HG02623 (cell line): ENCODE results near the gene COL4A5.

Experiments used
- ATAC-seq: cut with Tn5 transposase; IDR thresholded peaks from one replicate; pipeline ENCODE4 v1.9.1; 2021; ENCODE audit warnings: moderate library complexity; ENCODE audit not compliant: unreplicated experiment

The COL4A5 gene

GRCh38 chrX:108640817-108641216 lies 201.2 kb downstream of the COL4A5 start:
- no peak for ATAC-seq

DNA sequence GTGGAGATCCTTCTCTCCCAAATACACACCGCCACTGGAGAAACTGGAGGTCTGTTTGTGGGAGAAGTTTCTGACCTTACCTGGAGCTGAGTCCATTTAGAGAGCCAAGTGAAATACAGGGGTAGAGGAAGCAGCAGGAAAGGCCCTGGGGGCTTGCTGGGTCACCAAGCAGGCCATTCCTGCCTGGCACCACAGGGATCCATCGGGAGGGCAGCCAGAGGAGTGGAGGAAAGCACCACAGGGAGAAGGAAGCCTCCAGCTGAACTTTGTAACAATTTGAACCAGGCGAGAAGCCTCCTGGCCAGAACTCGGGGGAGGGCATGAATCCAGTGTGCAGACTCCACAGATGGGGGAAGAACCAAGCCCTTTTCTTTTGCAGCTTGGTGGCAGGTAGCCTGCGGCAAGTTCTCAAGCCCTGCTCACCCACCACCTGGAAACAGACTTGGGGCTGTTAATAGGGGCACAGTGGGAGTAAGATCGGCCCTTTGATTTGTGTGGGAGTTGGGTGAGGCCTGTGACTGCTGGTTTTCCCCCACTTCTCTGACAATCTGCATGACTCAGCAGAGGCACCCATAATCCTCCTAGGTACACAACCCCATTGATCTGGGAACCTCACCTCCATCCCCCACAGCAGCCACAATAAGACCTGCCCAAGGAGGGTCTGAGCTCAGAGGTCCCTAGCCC lies 202.1 kb downstream of the COL4A5 start:
- no peak for ATAC-seq

GRCh38 chrX:108642273-108642628 lies 202.6 kb downstream of the COL4A5 start:
- no peak for ATAC-seq

GRCh38 chrX:108664701-108665100 lies 225.1 kb downstream of the COL4A5 start:
- no peak for ATAC-seq

- no peak for ATAC-seq
Measured at GRCh38 chrX:108666101-108666500, 226.5 kb downstream of the COL4A5 start.

DNA sequence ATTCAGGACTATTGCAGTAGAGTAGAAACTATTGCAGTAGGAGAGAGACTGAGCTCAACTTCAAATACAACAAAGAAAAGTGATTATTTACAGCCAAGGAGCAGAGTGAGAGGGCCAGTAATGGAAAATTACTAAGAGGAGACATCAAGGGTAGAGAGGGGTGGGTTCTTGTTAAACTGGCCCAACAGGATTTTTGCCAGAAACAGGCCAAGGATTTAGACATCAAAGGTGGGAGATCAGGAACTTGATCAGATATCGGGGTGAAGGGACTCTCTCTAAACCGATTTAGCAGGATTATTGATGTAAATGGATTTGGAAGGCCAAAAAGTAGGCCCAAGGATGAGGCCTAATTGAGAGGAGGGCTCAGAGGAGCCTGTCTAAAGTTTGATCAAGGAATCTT lies 231.9 kb downstream of the COL4A5 start:
- ATAC-seq = no peak

GRCh38 chrX:108696690-108697089 lies 257.1 kb downstream of the COL4A5 start:
- no peak for ATAC-seq

DNA sequence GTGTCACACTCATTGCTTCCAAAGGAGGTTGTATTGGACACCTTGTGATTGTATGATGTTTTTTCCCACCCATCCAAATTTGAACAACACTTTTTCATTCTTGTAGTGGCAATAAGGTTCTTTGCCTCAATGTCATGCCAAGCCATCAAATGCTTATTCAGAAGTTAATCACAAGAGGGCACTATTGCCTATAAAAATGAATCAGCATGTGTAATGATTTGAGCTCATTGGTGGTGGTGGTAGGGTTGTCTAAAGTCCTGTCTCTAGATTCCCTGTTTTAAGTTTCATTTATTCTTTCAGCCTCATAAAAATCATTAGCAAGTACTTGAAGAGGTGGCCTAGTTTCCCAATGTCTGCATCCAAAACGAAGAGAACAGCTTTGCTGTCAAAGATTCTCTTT lies 259.7 kb downstream of the COL4A5 start:
- ATAC-seq = peak; percentile 55

GRCh38 chrX:108701633-108702032 lies 262.0 kb downstream of the COL4A5 start:
- ATAC-seq = no peak

- no peak for ATAC-seq
Measured at GRCh38 chrX:108702530-108702929, 262.9 kb downstream of the COL4A5 start.

GRCh38 chrX:108704839-108705238 lies 265.2 kb downstream of the COL4A5 start:
- ATAC-seq = no peak

DNA sequence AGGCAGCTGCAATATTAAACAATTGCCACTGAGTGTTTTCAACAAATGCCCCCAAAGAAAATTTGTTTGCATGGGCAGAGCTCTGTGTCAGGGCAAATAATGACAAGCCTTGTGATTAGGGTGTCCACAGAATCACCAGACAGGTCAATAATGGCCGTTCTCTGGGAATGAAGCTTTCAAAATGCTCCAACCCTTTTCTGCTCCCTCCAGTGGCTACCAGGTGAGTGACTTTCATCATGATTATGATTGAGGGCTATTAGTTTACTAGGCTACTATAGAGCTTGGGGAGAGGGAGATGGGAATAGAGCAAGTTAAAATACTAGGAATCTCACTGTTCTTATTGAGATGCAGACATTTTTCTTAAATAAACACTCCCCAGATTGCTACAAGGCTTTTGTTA lies 273.2 kb downstream of the COL4A5 start:
- ATAC-seq = no peak

DNA sequence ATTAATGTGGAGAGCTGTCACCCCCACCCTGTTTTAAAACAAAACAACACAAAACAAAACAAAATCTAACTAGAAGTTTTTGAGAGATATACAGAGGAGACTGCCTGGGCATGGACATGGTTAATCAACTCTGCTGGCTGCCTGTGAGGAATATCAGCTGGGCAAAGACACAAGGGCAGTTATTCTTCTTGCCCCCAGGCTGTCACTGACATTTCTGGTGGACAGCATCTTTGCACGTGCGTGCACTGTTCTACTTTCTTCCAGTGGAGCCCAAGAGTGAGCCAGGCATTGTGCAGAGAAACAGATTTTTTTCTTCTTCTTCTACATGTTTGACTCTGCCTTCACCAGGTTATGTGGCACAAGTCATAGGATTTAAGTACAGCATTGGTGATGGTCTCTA lies 282.9 kb downstream of the COL4A5 start:
- no peak for ATAC-seq

GRCh38 chrX:108726748-108727147 lies 287.1 kb downstream of the COL4A5 start:
- no peak for ATAC-seq

DNA sequence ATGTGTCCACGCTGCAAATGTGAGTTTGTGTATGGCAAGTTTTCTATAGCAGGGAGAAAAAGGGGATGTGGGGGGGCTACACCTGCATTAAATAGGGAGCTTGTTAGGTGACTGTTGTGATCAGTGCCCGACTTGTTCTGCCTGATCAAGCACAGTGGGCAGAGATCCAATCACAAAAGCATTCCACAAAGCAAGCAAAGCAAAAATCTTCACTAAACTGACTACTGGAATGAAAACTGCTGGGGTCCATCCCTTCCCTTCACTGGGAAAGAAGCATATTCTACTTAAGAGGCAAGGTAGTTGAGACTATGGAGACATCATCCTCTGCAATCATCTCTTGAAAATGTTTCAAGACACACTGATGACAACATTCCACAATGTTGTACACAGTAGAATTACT lies 291.5 kb downstream of the COL4A5 start:
- no peak for ATAC-seq

- no peak for ATAC-seq
Measured at GRCh38 chrX:108732630-108733321, 293.1 kb downstream of the COL4A5 start.

DNA sequence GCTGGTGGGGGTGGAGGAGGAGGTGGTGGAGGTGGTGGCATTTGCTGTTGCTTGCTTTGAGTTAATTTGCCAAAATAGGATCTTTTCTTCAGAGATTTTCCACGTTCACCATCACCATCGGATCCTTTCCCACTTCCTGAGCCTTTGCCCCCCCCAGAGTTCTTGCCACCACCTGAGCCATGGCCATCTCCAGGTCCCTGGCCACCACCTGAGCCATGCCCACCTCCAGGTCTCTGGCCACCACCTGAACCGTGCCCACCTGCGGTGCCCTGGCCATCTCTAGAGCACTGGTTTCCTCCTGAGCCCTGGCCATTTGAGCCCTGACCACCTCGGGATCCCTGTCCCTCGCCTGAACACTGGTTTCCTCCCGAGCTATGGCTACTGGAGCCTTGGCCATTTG lies 294.8 kb downstream of the COL4A5 start:
- no peak for ATAC-seq

DNA sequence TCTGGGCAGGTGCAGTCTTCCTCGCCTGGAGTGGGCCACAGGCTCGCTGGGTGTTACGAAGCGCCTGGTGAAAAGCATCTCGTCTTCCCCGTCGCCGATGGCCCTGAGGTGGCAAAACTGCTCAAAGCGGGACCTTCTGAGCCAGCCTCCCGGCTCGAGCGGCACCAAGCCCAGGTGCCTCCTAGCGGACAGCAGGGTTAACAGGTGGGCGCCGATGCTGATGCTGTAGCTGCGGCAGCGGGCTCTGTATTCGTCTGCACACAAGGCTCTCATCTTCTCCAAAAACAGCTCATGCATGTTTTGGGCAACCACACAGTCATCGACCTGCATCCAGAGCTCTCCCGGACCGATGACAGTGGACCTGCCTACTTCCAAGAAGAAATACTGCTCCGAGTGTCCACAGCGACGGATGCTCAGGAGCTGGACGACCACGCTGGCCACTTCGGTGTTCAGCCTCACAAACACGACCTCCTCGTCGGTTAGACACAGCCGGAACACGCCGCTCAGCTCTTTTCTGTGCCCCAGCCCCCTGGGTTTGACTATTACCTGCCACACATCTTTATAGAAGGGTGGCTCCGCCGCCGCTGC lies 295.5 kb downstream of the COL4A5 start:
- ATAC-seq = no peak

DNA sequence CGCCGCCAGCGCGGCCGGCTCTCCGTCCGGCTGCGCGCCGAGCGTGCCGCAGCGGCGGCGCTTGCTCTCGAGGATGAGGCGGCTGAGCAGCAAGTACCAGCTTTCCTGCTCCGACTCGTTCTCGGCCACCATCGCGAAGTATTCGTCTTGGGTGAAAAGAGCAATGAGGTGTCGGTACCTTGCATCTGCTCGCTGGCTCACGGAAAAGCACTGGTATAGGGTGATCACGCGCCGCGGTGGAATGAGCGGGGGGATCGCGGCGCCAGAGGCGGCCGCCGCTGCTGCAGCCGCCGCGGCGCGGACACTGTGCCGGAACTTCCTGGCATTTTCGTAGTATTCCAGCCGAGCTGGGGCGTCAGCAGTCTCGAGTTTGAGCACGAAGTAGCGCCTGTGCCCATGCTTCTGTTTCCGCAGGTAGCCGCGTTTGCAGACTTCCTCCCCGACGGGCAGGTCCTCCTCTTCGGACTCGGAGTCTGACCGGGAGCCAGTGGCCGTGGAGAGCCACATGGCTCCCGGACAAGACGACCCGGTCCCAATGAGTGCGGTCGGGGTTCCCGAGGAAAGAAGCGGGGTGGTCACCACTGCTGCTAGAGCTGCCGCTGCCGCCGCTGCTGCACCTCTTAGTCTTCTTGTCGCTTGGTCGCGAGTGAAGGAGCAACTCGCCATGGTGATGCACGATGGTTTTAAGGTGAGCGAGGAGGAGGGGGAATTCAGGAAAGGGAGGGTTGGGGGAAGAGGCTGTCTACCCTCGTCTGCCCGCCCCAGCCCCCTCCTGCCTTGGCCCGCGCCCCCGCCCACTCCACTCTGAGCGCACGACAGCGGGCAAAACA lies 296.3 kb downstream of the COL4A5 start:
- ATAC-seq = no peak

GRCh38 chrX:108736509-108737479 lies 297.2 kb downstream of the COL4A5 start, which contains the start of gene IRS4:
Gene IRS4 (minus strand): TSS chrX:108736563.
- no peak for ATAC-seq
